Neuronal stem cell (in vitro differentiated cells): ENCODE results near the gene CDH23.
A peak's percentile ranks its signal among the peaks of the same experiment; 100 is the strongest.

ENCODE experiments used
- DNase-seq: peaks from one replicate; pipeline ENCODE4 v3.0.0-alpha.2; 2013; ENCODE audit warnings: low spot score
- H2AFZ ChIP-seq: one replicate; pipeline ENCODE4 v1.6.1; 2013; ENCODE audit warnings: mild to moderate bottlenecking, low read length, inconsistent platforms
- H2AK5ac ChIP-seq: 2 replicates; pipeline ENCODE4 v1.6.1; 2013; ENCODE audit warnings: low read depth, mild to moderate bottlenecking, inconsistent platforms, low read length, moderate library complexity, mixed read lengths
- H2BK120ac ChIP-seq: 2 replicates; pipeline ENCODE4 v1.6.1; 2013; ENCODE audit warnings: low read depth, mild to moderate bottlenecking, inconsistent platforms, low read length, moderate library complexity, mixed read lengths
- H2BK12ac ChIP-seq: one replicate; pipeline ENCODE4 v1.6.1; 2013; ENCODE audit warnings: low read length, inconsistent platforms
- H2BK15ac ChIP-seq: 2 replicates; pipeline ENCODE4 v1.6.1; 2013; ENCODE audit warnings: mild to moderate bottlenecking, low read length, inconsistent platforms, mixed read lengths
- H2BK5ac ChIP-seq: one replicate; pipeline ENCODE4 v1.6.1; 2013; ENCODE audit warnings: inconsistent platforms, mild to moderate bottlenecking, low read length, moderate library complexity
- H3K14ac ChIP-seq: one replicate; pipeline ENCODE4 v1.6.1; 2013; ENCODE audit warnings: low read length, inconsistent platforms
- H3K18ac ChIP-seq: 2 replicates; pipeline ENCODE4 v1.6.1; 2013; ENCODE audit warnings: low read length, inconsistent platforms
- H3K23ac ChIP-seq: 2 replicates; pipeline ENCODE4 v1.6.1; 2013; ENCODE audit warnings: low read depth, mild to moderate bottlenecking, mixed read lengths, low read length, inconsistent platforms; ENCODE audit not compliant: poor library complexity
- H3K27ac ChIP-seq: replicated peaks from 3 replicates; pipeline ENCODE4 v1.5.1; 2013; ENCODE audit warnings: low read length, inconsistent platforms
- H3K27me3 ChIP-seq, 3 experiments: 2 replicates each; pipeline ENCODE4 v1.6.1; 2013; ENCODE audit warnings: low read length in 3 of 3, mild to moderate bottlenecking in 2 of 3, inconsistent platforms in 1 of 3, low read depth in 1 of 3, mixed read lengths in 1 of 3, moderate library complexity in 1 of 3; ENCODE audit not compliant: control insufficient read depth in 3 of 3, insufficient read depth in 3 of 3
- H3K36me3 ChIP-seq, 2 donors: replicated peaks in 1 of 2; 2 replicates each; pipeline ENCODE4 v1.6.1; 2013; ENCODE audit warnings: low read length in 2 of 2; ENCODE audit not compliant: control insufficient read depth in 2 of 2, insufficient read depth in 2 of 2
- H3K4ac ChIP-seq: 2 replicates; pipeline ENCODE4 v1.6.1; 2013; ENCODE audit warnings: inconsistent platforms, mild to moderate bottlenecking, low read length, moderate library complexity
- H3K4me1 ChIP-seq, 2 donors: 1 replicate in 1 of 2; 2 replicates in 1 of 2; pipeline ENCODE4 v1.6.1; 2013; ENCODE audit warnings: low read length in 2 of 2, low read depth in 1 of 2; ENCODE audit not compliant: control insufficient read depth in 2 of 2, insufficient read depth in 1 of 2
- H3K4me2 ChIP-seq: one replicate; pipeline ENCODE4 v1.6.1; 2013; ENCODE audit warnings: mild to moderate bottlenecking, low read length, inconsistent platforms; ENCODE audit not compliant: insufficient read depth, poor library complexity, severe bottlenecking
- H3K4me3 ChIP-seq, 2 donors: 2 replicates each; pipeline ENCODE4 v1.5.1; 2013; ENCODE audit warnings: low read length in 2 of 2, mild to moderate bottlenecking in 2 of 2, inconsistent platforms in 1 of 2, moderate library complexity in 1 of 2
- H3K79me1 ChIP-seq: one replicate; pipeline ENCODE4 v1.6.1; 2013; ENCODE audit warnings: low read depth, mild to moderate bottlenecking, inconsistent platforms, low read length, moderate library complexity
- H3K9ac ChIP-seq: one replicate; pipeline ENCODE4 v1.6.1; 2013; ENCODE audit warnings: mild to moderate bottlenecking, low read depth, low read length, inconsistent platforms; ENCODE audit not compliant: poor library complexity
- H3K9me3 ChIP-seq, 2 donors: replicated peaks in 1 of 2; 2 replicates each; pipeline versions ENCODE3 to v1.6.1; 2013; ENCODE audit warnings: low read length in 2 of 2, mild to moderate bottlenecking in 2 of 2, inconsistent platforms in 1 of 2, low read depth in 1 of 2, mixed read lengths in 1 of 2, moderate library complexity in 1 of 2; ENCODE audit not compliant: control insufficient read depth in 2 of 2, insufficient read depth in 1 of 2
- H4K8ac ChIP-seq: one replicate; pipeline ENCODE4 v1.6.1; 2013; ENCODE audit warnings: low read depth, mild to moderate bottlenecking, inconsistent platforms, low read length, moderate library complexity
- H4K91ac ChIP-seq: one replicate; pipeline ENCODE4 v1.6.1; 2013; ENCODE audit warnings: low read length, low read depth, mild to moderate bottlenecking, inconsistent platforms; ENCODE audit not compliant: poor library complexity
- WGBS, 2 donors: extraction: QIAGEN DNeasy Blood & Tissue Kit; methylation state at CpG; one replicate each; pipeline ENCODE4 v1.1.7; 2013; ENCODE audit warnings: missing lambda C conversion rate in 2 of 2, mixed read lengths in 1 of 2; ENCODE audit not compliant: insufficient read length in 2 of 2, insufficient replicate concordance in 1 of 2; ENCODE audit errors: extremely low coverage in 2 of 2; 5-methylcytosine and 5-hydroxymethylcytosine counted together

The CDH23 gene

DNA sequence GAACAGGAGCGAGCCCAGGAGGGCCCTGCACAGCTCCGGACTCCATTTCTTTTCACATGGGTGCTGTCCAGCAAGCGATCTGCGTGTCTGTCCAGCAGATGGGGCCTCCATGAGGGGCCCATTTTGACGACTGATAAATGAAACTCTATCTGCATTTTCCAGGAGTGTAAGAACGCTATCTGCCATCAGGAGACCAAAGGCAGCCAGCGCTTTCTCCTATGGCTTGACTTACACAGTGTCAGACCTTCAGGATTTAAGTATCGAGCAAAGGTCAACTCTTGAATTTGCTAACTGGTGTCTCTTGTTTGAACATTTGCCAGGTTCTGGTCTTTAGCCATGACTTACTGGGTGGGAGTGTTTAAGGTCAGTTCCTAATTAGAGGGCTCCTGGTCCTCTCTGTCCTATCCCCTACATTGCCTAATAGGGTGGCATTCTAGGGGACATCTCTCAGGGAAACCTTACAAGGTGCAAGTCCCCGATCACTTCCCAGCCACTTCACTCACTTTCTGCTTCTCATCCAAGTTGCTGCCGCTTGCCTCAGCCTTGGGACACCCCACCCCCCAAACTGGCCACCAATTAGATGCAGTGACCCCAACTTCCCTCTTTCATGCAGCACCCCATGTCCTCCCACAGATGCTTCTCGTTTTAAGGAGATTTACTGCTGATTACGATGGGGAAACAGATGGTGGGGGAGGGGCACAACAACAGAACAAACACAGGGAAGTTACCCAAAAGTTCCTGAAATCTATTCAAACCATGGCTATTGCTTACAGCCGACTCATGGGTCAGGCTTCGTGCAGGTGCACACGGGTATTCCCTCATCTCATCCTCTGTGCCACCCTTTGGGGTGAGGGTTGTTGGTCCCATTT is 356.6 kb downstream of the CDH23 start:
- DNase-seq = no peak
- H3K23ac ChIP-seq = no peak overlapping the region
- no peak overlapping the region for H2BK5ac ChIP-seq
- H3K36me3 ChIP-seq = no peaks in the 10 kb centered on the region
- H2BK15ac ChIP-seq = no peak overlapping the region
- no peak overlapping the region for H3K14ac ChIP-seq
- H2AFZ ChIP-seq = no peak overlapping the region
- no peak overlapping the region for H3K27ac ChIP-seq
- H3K9me3 ChIP-seq = no peaks in the 10 kb centered on the region
- H3K4ac ChIP-seq = no peak overlapping the region
- no peak overlapping the region for H3K9ac ChIP-seq
- H2BK120ac ChIP-seq = no peak overlapping the region
- peaks cover 4 to 9% of the 10 kb centered on the region in 2 donors for H3K4me1 ChIP-seq
- H2AK5ac ChIP-seq = no peak overlapping the region
- no peak overlapping the region for H3K4me3 ChIP-seq
- no peak overlapping the region for H2BK12ac ChIP-seq
- H3K79me1 ChIP-seq = no peaks in the 10 kb centered on the region
- H3K4me2 ChIP-seq = no peak overlapping the region
- H3K27me3 ChIP-seq = peaks cover 0 to 56% (median 0%) of the 10 kb centered on the region in 3 experiments
- no peak overlapping the region for H4K91ac ChIP-seq
- H4K8ac ChIP-seq = no peak overlapping the region
- no peak overlapping the region for H3K18ac ChIP-seq
- WGBS, 2 donors = no CpG with 5 or more reads among the region's 15 CpGs

DNA sequence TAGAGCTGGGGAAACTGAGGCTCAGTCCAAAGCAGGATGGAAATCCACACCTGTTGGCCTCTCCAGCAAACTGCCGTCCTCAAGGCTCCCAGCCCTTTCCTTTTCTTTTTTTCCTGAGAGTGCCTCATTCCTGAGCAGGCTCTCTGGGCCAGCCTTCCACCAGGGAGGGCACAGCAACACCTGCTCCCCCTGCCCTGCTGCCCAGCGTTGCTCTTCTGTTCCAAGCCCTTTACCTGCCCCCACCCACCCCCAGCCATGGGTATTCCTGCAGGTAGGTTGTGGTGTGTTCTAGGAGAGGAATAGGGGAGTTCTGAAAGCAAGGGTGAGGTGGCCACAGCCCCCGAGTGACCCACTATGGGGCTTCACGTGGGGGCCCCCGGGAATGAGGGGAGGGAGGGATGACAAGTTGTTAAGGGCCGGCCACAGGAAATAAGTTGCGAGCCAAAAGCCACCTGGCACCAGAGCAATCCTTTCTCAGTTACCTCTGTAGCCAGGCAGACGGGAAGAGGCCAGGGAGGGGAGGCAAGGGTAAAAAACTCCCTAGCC is 357.3 kb downstream of the CDH23 start:
- H2BK120ac ChIP-seq = no peak overlapping the region
- no CpG with 5 or more reads among the region's 8 CpGs for WGBS, 2 donors
- no peak overlapping the region for H2BK12ac ChIP-seq
- no peak overlapping the region for H3K4me2 ChIP-seq
- H3K18ac ChIP-seq = peak overlapping the region; percentile 25
- H3K4me1 ChIP-seq = peaks cover 0 to 9% of the 10 kb centered on the region in 2 donors
- H3K36me3 ChIP-seq = no peaks in the 10 kb centered on the region
- no peak overlapping the region for H4K91ac ChIP-seq
- H3K9me3 ChIP-seq = no peaks in the 10 kb centered on the region
- peaks cover 0 to 58% (median 0%) of the 10 kb centered on the region in 3 experiments for H3K27me3 ChIP-seq
- no peak overlapping the region for H3K23ac ChIP-seq
- H2BK5ac ChIP-seq = peak overlapping the region; percentile 12
- no peak overlapping the region for H3K9ac ChIP-seq
- no peak overlapping the region for H2AK5ac ChIP-seq
- no peak overlapping the region for H3K14ac ChIP-seq
- H3K27ac ChIP-seq = no peak overlapping the region
- no peak overlapping the region for H2AFZ ChIP-seq
- no peak overlapping the region for H2BK15ac ChIP-seq
- H4K8ac ChIP-seq = no peak overlapping the region
- no peak for DNase-seq
- no peak overlapping the region for H3K4ac ChIP-seq
- no peaks in the 10 kb centered on the region for H3K79me1 ChIP-seq
- H3K4me3 ChIP-seq = no peak overlapping the region

GRCh38 chr10:71754562-71754961 is 357.8 kb downstream of the CDH23 start:
- peak overlapping the region; percentile 12 for H2BK5ac ChIP-seq
- H3K23ac ChIP-seq = no peak overlapping the region
- H4K8ac ChIP-seq = no peak overlapping the region
- no peak overlapping the region for H3K4me2 ChIP-seq
- peaks cover 0 to 9% of the 10 kb centered on the region in 2 donors for H3K4me1 ChIP-seq
- H3K14ac ChIP-seq = no peak overlapping the region
- peaks cover 0 to 58% (median 0%) of the 10 kb centered on the region in 3 experiments for H3K27me3 ChIP-seq
- H2AK5ac ChIP-seq = no peak overlapping the region
- H3K36me3 ChIP-seq = no peaks in the 10 kb centered on the region
- no peak overlapping the region for H2BK15ac ChIP-seq
- WGBS, 2 donors = no CpG with 5 or more reads among the region's 3 CpGs
- peak overlapping the region; percentile 25 for H3K18ac ChIP-seq
- H2BK120ac ChIP-seq = no peak overlapping the region
- H2AFZ ChIP-seq = no peak overlapping the region
- H3K79me1 ChIP-seq = no peaks in the 10 kb centered on the region
- no peak for DNase-seq
- H3K9me3 ChIP-seq = no peaks in the 10 kb centered on the region
- H4K91ac ChIP-seq = no peak overlapping the region
- no peak overlapping the region for H2BK12ac ChIP-seq
- no peak overlapping the region for H3K9ac ChIP-seq
- no peak overlapping the region for H3K4ac ChIP-seq
- H3K4me3 ChIP-seq = no peak overlapping the region
- H3K27ac ChIP-seq = no peak overlapping the region

DNA sequence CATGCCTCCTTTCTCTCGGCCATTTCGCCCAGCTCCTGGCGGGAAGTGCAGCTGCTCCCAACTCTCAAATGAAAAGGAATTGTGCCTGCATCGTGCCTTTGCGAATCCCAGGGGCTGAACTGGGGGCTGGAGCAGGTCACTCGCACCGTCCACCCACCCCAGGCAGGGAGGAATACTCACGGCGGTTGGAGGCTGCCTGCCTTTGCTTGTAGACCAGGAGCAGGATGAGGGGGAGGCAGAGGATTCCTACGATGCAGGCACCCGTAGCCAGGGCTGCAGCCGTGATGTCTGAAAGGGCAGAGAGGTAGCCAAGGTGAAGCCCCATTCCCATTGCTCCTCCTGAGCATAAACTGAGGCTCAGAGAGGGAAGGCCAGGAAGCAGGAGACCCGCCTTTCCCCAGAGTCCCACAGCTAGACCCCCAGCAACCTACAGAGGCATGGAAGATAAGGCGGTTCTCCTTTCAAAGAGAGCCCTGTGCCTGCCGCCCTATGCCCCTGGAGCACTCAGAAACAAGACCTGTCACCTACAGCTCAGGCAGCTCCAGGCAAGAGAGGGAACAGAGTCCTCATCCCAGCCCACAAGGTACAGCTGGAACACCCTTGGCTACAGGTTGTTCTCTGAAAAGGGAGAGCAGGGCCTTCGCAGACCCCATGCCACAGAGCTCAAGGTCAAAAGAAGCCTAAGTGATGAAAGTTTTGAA is 358.6 kb downstream of the CDH23 start:
- Histone ChIP-seq H2AK5ac (peak overlapping the region; percentile 57), H4K91ac (no peak overlapping the region), H3K27me3 (peaks cover 0 to 58% (median 0%) of the 10 kb centered on the region in 3 experiments), H4K8ac (no peak overlapping the region), H2BK15ac (no peak overlapping the region), H3K27ac (no peak overlapping the region), H3K18ac (peak overlapping the region; percentile 31), H2BK5ac (no peak overlapping the region), H3K23ac (no peak overlapping the region), H2BK120ac (no peak overlapping the region), H3K79me1 (no peaks in the 10 kb centered on the region), H3K14ac (no peak overlapping the region), H3K4me1 (peaks cover 0 to 9% of the 10 kb centered on the region in 2 donors), H3K36me3 (no peaks in the 10 kb centered on the region), H2AFZ (no peak overlapping the region), H3K4ac (no peak overlapping the region), H3K4me2 (no peak overlapping the region), H3K9ac (no peak overlapping the region), H3K9me3 (no peaks in the 10 kb centered on the region), H2BK12ac (no peak overlapping the region), H3K4me3 (no peak overlapping the region)
- no peak for DNase-seq
- no CpG with 5 or more reads among the region's 16 CpGs for WGBS, 2 donors
